Measurements from ENCODE around the gene PPIL1.
"Not testable (repeated sequence)": the region's sequence is repeated elsewhere in the genome, so short reads cannot be mapped to it uniquely, and the experiment has no call there.

PPIL1 gene

GRCh38 chr6:36817176-36817817 lies 57.3 kb downstream of the PPIL1 start:
- DNase-seq (ENCODE audit: low spot score), result no peak

DNA sequence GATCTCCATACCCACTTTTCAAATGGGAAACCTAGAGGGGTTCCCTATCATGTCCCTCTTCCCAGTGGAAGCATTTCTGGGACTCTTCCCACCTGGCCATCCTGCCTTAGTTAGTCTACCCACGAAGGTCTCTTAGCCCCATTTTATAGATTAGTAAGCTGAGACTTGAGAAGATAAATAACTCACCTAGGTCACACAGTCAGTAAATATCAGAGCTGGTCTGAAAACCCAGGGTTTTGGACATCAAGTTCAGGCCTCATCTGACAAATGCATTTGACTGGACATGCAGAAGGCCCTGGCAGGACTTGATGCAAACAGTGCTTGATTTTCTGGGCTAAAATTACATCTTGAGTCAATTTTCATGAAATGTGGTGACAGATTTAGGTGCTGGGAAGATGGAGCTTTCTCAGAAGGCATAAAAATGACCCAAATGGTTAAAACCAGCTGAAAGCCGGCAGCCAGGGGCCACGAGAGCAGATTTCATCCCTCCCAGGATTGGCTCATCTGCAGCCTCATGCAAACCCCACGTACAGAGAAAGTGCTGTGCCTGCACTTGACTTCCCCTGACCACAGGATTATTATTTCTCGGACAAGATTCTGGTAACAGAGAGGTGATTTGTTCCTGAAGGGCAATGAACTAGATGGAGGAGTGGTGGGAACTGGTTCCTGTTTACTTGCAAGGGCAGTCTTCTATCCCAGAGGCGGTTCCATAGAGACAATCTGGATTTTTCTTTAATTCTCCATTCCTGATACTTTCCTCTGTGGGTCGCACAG lies 58.5 kb downstream of the PPIL1 start:
- DNase-seq (ENCODE audit: low spot score), result no peak

DNA sequence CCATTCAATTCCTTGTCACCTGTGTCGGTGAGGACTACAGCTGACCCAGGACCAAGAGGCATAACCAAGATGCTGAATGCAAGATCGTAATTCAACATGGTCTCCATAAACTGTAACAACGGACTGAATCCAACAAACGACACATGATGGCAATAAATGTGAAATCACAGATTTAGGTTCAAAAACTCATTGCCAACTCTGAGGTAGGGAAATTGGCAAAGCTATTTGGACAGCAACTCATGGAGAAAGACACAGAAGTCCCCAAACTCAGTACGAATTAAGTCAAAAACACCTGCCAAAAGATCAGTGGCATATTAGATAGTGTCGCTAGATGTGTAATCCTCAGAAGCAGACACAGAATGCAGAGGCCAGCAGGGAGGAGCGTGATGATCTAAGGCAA lies 60.4 kb downstream of the PPIL1 start:
- DNase-seq (ENCODE audit: low spot score), result no peak

GRCh38 chr6:36813526-36813925 lies 61.1 kb downstream of the PPIL1 start:
- no peak for DNase-seq (ENCODE audit: low spot score)

DNA sequence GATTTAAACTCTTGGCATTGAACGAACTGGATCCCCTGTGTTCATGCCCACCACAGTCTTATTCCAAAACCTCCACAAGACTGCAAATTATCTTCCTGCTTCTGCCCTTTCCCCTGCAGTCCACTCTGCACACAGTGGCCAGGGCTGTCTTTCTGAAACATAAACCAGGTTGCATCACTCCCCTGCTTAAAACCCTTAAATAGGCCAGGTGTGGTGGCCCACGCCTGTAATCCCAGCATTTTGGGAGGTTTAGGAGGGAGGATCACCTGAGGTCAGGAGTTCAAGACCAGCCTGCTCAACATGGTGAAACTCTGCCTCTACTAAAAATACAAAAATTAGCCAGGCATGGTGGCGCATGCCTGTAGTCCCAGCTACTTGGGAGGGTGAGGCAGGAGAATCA lies 61.6 kb downstream of the PPIL1 start:
- DNase-seq (ENCODE audit: low spot score), result not testable (repeated sequence)

GRCh38 chr6:36809941-36810803 lies 64.4 kb downstream of the PPIL1 start:
- DNase-seq (ENCODE audit: low spot score), result no peak

DNA sequence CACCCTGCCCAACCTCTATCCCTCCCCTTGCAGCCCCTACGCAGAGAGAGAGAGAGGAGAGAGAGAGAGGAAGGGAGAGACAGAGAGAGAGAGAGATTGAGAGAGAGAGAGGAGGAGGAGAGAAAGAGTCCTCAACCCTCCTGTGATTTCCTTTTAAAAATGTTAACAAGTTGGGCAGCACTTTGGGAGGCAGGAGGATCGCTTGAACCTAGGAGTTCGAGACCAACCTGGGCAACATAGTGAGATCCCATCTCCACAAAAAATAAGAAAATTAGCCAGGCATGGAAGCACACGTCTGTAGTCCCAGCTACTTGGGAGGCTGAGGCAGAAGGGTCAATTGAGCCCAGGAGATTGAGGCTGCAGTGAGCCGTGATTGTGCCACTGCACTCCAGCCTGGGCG lies 65.4 kb downstream of the PPIL1 start:
- DNase-seq (ENCODE audit: low spot score), result no peak

DNA sequence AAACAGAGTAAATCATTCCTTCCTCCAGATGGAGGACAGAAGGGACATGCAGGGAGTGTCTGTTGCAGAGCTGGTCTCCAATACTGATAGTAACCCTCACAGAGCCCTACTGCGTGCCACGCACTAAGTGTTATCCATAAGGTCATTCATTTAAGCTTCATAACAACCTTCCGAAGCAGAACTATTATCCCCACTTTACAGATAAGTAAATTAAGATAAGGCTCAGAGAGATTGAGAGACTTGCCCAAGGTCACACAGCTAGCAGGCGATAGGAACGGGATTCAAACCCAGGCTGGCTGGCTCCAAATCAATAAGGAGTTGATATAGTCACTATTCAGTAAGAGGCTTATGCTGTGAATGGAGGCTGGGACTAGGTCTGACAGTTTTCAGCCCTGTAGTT lies 66.0 kb downstream of the PPIL1 start:
- no peak for DNase-seq (ENCODE audit: low spot score)

- DNase-seq (ENCODE audit: low spot score), result no peak
Measured at GRCh38 chr6:36807750-36808149, 66.9 kb downstream of the PPIL1 start.

GRCh38 chr6:36807143-36807542 lies 67.5 kb downstream of the PPIL1 start:
- DNase-seq (ENCODE audit: low spot score), result no peak

- no peak for DNase-seq (ENCODE audit: low spot score)
Measured at GRCh38 chr6:36805917-36806316, 68.7 kb downstream of the PPIL1 start.

DNA sequence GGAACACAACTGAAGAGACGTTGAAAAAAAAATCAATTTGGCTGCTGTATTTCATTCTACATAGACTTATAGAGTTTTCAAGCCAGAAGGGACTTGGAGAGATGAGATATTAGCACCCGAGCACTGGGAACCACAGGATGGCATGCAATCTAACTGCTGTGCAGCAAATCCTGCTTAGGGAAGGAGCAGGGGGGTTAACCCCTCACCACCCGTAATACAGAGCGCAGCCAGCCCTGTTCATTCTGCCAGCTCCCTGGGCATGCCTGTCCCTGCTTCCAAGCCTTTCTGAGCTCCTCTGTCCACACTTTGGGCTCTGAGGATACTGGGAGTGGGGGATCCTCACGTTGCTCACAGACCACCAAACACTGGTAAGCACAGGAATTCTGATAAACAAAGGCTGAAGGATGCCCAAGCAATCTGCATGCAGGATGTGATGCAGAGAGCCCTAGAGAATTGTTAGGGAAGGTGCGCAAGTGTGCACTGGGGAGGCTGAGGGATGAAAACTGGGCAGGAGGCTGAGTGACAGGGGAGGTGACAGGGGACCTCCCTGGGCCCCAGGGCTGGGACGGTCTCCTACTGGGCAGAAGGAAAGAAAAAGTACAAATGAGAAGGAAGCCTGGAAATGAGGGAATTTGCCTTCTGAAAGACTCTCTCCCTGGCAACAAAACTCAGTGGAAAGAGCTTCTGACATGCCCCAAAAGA lies 69.4 kb downstream of the PPIL1 start:
- no peak for DNase-seq (ENCODE audit: low spot score)
